Pons (tissue), 1 donor: Measurements from ENCODE around the gene GPAM.

Experiments
- DNase-seq: peaks from one replicate; pipeline ENCODE4 v3.0.0-alpha.2; 2016; ENCODE audit warnings: low spot score

GPAM gene

DNA sequence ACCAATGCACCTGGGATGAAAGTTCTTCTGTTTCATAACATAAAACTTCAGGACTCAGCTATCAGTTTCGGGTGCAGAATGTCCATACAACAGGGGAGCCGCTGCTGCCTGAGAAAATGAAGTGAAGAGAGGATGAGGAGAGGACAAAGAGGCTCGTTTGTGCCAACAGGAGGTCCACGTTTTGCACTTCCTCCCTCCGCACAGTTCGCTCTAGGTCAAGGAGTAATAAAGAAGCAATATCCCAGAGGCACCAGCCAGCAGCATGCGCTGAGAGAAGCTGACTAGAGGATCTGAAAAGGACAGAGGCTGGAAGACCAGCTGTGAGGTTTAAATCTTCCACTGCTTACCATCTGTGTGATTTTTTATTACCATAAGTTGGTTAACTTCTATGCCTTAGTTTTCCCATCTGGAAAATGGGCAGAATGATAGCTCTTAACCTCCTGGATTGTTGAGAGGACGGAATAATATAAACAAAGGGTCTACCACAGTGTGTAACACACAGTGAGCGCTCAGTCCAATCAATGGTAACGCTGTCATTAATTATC is 709 bp downstream of the GPAM start:
- DNase-seq = peak; percentile 22

DNA sequence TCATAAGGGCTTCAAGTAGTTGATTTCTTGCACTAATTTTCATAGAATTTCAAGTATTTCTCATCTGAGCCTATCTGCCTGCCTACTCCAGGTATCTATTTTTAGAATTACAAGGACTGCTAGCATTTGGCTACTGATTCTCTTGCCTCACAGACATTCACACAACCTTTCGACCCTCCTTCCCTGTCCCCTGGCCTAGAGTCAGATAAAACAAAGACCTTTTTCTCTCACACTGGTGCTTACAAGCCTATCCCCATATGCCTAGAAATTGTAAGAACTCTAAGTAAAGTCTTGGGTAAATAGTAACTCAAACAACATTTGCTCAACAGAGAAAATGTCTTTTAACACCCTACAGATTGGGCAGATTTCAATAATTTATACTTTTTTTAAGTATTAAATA is 6.3 kb downstream of the GPAM start:
- no peak for DNase-seq

- DNase-seq = no peak
Observed at GRCh38 chr10:112176543-112176942, 7.0 kb downstream of the GPAM start.

- no peak for DNase-seq
Observed at GRCh38 chr10:112175409-112175808, 8.2 kb downstream of the GPAM start.

DNA sequence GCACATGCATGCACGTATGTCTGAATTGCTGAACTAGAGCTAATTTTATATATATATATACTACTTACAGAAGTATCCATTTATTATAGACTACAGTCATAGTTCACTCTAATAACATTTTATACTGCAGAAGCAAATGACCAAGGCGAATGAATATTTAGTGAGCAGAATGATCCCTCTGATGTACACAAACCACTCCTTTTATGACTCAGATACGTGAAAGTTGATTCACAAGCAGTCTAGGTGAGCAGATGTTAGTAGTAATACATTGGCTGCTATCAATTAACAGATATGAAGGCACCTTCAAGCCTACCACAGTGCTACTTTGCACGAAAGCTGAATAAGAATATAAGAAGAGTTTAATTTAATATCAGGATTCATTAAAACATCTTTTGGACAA is 10.4 kb downstream of the GPAM start:
- DNase-seq = no peak

DNA sequence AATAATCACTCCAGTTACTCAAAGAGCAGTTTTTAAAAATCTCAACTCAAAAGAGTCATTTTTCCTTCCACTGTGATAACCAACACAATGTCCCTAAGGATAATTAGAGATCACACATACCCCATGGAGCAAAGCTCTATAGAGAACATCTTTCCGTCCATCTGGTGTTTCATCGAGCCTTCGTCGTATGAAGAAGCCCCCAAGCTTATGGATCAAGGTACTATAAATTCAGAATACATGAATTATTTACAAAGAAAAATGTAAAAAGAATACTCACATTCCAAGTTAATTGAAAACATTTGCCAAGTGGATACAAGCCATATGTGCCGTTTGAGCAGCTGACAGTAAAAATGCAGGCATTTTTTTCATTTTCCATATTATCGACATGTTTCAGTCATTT is 14.8 kb downstream of the GPAM start:
- no peak for DNase-seq

DNA sequence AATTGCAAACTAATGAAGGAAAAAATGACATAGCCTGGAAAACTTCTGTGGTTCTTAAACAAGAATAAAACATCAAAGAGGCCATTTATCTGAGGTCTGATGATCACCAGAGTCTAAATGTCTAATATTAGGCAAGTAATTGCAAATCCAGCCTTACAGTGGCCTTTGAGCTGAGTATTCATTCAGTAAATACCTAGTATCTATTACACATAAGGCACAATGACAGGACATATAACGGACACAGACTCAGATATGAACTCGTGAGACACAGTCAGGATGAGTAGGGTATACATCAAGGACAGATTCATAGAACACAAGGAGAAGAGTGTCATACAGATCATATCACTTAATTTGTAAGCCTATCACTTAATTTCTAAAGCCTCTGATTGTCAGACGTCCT is 16.8 kb downstream of the GPAM start:
- no peak for DNase-seq

GRCh38 chr10:112161757-112162518 is 21.6 kb downstream of the GPAM start:
- DNase-seq = no peak

DNA sequence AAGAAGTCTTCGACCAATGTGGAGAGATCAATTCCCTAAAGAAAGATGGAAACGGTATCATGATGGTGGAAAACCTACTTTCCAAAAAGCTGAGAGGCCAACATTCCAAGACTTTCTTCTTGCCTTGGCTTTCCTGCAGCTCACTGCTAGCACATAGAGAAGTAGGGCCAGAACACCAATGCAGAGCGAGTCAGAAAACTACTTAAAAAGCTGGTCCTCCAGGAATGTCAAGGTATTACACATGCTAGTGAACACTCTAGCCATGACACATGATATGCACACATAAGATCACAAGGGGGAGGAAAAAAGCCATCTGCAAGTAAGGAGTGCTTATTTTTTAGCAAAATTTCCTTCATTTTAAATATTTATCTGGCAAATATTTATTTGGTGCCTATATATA is 22.7 kb downstream of the GPAM start:
- DNase-seq = no peak

DNA sequence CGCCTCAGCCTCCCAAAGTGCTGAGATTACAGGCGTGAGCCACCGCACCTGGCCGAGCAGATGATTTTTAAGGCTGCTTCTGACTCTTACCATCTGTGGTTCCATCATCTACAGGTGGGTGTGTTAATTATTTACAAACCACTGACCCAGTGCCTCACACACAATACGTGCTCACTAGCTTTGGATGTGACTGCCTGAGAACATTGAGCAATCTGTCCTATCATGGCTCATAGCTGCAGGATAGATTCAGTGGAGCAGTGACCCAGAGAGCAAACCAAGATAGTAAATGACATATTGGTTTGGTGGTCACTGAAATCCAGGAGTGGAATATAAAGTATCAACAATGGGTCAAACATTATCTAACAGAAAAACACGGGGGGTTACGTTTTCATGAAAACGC is 24.1 kb downstream of the GPAM start:
- DNase-seq = no peak

DNA sequence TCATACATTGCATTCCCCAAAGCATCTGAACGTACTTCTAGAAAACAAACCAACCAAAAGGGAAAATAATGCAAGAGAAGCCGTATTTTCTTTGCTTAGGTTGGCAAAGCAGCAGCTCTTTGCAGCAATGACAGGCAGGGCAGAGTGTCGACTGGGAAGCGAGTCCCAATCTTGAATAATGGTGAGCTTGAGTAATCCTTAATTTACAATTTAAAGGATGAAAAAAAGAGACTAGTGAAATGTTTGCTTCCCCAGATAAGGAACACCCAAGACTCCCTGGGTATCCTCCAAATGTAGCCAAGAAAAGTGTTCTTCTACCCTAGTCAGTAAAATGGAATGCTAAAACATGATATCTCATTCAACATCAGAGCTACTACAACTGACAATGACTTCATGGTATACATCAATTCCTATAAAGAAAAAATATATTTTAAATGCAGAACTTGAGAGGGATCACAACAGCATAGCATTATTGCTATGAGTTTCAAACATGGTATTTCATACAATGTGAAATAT is 32.0 kb downstream of the GPAM start:
- DNase-seq = no peak

GRCh38 chr10:112148331-112148730 is 35.2 kb downstream of the GPAM start:
- no peak for DNase-seq

DNA sequence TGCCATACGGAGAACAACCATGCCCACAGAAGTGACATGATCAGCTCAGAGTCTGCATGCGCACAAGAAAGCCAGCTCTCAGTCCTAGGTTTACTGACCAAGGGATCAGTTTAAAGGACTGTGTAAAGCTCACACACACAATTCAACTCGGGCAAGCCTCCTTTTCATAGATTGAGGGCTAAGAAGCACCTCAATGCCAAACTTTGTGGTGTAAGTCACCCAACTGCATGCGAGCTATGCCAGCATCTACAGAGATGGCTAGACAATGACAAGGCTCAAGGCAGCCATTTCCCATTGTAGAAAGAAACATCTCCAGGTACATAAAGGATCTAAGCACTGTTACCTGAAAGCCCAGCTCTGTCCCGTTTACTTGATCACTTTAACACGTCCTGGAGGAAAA is 36.8 kb downstream of the GPAM start:
- no peak for DNase-seq

- DNase-seq = no peak
Observed at GRCh38 chr10:112145263-112145662, 38.3 kb downstream of the GPAM start.

GRCh38 chr10:112143420-112143819 is 40.1 kb downstream of the GPAM start:
- no peak for DNase-seq

- no peak for DNase-seq
Observed at GRCh38 chr10:112141292-112141691, 42.3 kb downstream of the GPAM start.

DNA sequence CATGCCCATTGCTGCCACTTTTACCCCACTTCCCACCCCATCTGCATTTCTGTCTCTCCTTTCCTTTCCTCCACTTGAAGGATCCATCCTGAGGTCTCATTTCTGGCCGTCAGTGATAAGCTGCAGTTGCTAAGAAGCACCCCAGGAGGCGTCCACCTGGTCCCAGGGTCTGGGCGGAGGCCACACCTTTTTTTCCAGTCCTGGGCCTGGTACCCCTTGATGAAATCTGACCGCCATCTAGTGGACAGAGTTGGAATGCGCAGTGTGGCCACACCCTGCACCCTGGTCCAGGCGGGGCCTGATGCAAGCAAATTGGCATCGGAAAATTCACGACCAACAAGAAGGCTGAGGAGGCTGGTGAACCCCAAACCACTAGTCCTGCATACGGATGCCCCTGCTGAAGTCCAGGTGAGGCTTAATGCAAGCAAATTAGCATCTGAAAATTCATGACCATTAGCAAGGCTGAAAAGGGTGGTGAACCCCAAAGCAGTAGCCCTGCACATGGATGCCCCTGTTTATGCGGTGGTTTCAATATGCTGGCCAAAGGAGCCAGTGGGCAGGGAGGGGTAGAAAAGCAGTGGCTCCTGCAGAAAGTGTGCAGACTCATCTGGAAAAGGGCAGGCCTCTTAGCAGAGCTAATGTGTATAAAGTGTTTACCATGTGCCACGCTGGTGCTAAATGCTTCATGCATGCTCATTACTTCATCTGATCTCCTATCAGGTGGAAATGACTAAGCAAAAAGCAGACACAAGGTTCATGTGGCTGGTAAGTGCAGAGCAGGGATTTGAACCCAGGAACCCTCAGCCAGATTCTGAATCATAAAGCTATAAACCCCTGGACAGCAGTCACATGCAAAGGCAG is 43.2 kb downstream of the GPAM start:
- DNase-seq = peak; percentile 13

- DNase-seq = no peak
Observed at GRCh38 chr10:112139176-112139575, 44.4 kb downstream of the GPAM start.

GRCh38 chr10:112137154-112137987 is 46.2 kb downstream of the GPAM start:
- peak; percentile 42 for DNase-seq

DNA sequence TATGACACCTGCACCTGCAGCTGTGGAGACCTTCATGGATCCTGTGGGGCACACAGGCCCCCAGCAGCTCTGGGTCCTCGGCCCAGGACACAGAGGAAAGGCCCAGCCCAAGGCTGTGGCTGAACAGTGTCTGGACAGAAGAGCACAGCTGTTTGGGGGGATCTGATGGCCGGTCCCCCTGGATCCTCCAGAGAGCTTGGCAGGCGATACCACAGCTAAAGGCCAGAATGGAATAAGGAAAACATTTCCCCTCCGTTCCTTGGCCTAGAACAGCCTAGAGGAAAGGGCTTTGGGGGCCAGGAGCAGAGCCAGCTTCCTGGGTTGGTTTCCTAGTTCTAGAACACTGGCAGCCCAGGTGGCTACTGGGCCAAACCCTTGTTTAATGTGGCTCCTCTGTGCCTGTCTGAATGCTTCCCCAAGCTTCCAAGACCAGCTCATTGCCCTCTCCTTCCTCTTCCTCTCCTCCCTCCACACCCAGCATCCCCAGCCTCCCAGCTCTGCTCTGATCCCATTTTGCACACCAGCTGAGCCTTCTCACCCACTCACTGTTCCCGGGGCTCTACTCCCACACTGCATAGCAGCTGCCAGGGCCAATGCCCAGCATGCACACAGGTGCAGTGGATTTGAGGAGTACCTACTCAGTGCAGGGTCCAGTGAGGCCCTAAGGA is 46.9 kb downstream of the GPAM start:
- DNase-seq = no peak

- DNase-seq = no peak
Observed at GRCh38 chr10:112135604-112136003, 48.0 kb downstream of the GPAM start.
